ENCODE results near the gene NFKB2.

DNA sequence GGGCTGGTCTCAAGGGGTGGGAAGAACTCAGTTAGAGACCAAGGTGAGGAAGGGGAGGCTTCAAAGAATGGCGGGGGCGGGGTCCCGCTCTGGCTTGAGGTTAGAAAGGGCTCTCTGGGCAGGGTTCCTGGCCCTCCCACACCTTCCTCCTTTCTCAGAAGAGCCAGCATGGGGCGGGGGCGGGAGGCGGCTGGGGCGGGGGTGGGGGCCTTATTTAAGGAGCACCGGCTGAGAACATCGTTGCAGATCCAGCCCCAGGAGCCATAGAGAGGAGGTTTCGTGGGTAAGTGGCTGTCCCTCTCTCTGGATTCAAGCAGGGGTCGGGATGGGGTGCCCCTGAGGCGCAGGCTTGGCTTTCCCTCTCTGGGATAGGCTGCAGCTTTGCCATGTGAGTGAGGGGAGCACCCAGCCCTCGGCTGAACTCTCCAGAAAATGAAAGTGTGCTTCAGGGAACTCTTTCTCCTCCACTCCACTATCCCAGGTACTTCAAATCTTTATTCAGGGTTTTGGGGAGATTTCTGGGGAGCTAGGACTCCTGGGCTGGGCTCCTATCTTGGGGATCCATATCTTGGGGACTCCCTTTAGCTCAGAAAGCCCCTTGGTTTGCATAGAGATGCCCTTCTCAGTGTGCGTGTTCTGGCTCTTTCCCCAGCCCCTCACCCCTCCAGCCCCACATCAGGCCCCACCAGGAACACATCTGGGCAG lies 40.2 kb downstream of the NFKB2 start:
- TF ChIP-seq SIN3A (IDR thresholded peaks at IDR 0.05; ENCODE audit: borderline replicate concordance, insufficient read depth, low read length) (no peak), POLR2AphosphoS5 (IDR thresholded peaks at IDR 0.05; ENCODE audit: low read depth, low read length) (no peak), REST (IDR thresholded peaks at IDR 0.05; ENCODE audit: insufficient read depth in 1 of 2, low read depth in 2 of 2, low read length in 2 of 2) (no peak)
